Mesendoderm (in vitro differentiated cells): ENCODE data around the gene ITGAD.

Source experiments
- DNase-seq: peaks from one replicate; pipeline ENCODE4 v3.0.0; 2013
- H2AK5ac ChIP-seq: 2 replicates; pipeline ENCODE4 v1.6.1; 2013; ENCODE audit warnings: low read length, inconsistent platforms
- H2BK120ac ChIP-seq: 2 replicates; pipeline ENCODE4 v1.6.1; 2013; ENCODE audit warnings: low read depth, mild to moderate bottlenecking, low read length, moderate library complexity, mixed read lengths
- H2BK15ac ChIP-seq: replicated peaks from 2 replicates; pipeline ENCODE4 v1.6.1; 2013; ENCODE audit warnings: low read depth, mild to moderate bottlenecking, moderate library complexity
- H2BK5ac ChIP-seq: 2 replicates; pipeline ENCODE4 v1.6.1; 2013; ENCODE audit warnings: low read length, inconsistent platforms
- H3K18ac ChIP-seq: 2 replicates; pipeline ENCODE4 v1.6.1; 2013; ENCODE audit warnings: mild to moderate bottlenecking, low read length, mixed read lengths
- H3K23ac ChIP-seq: one replicate; pipeline ENCODE4 v1.6.1; 2013; ENCODE audit warnings: low read length
- H3K27ac ChIP-seq: 2 replicates; pipeline ENCODE4 v1.5.1; 2013; ENCODE audit warnings: low read depth, mild to moderate bottlenecking, inconsistent platforms, low read length, moderate library complexity
- H3K27me3 ChIP-seq: 2 replicates; pipeline ENCODE4 v1.6.1; 2013; ENCODE audit warnings: low read length, control low read depth, mild to moderate bottlenecking, inconsistent platforms; ENCODE audit not compliant: insufficient read depth, poor library complexity
- H3K36me3 ChIP-seq: 2 replicates; pipeline ENCODE4 v1.6.1; 2013; ENCODE audit warnings: low read length, inconsistent platforms; ENCODE audit not compliant: control insufficient read depth, insufficient read depth
- H3K4ac ChIP-seq: one replicate; pipeline ENCODE4 v1.6.1; 2013; ENCODE audit warnings: low read depth, mild to moderate bottlenecking, low read length, moderate library complexity
- H3K4me1 ChIP-seq: 2 replicates; pipeline ENCODE4 v1.6.1; 2013; ENCODE audit warnings: low read depth, low read length, inconsistent platforms; ENCODE audit not compliant: control insufficient read depth
- H3K4me2 ChIP-seq: 2 replicates; pipeline ENCODE4 v1.6.1; 2013; ENCODE audit warnings: low read length
- H3K4me3 ChIP-seq: 2 replicates; pipeline ENCODE4 v1.5.1; 2013; ENCODE audit warnings: mild to moderate bottlenecking, low read length
- H3K56ac ChIP-seq: one replicate; pipeline ENCODE4 v1.6.1; 2013; ENCODE audit warnings: low read length
- H3K79me1 ChIP-seq: 2 replicates; pipeline ENCODE4 v1.6.1; 2013; ENCODE audit warnings: low read length, inconsistent platforms
- H3K79me2 ChIP-seq: 2 replicates; pipeline ENCODE4 v1.6.1; 2013; ENCODE audit warnings: mild to moderate bottlenecking, low read length; ENCODE audit not compliant: control insufficient read depth, insufficient read depth
- H3K9ac ChIP-seq: 2 replicates; pipeline ENCODE4 v1.6.1; 2013; ENCODE audit warnings: low read length, inconsistent platforms
- H4K5ac ChIP-seq: one replicate; pipeline ENCODE4 v1.6.1; 2013; ENCODE audit warnings: low read length
- H4K8ac ChIP-seq: one replicate; pipeline ENCODE4 v1.6.1; 2013; ENCODE audit warnings: low read depth, mild to moderate bottlenecking, control low read depth, low read length, moderate library complexity
- WGBS: extraction: QIAGEN DNeasy Blood & Tissue Kit; methylation state at CpG from one replicate; pipeline ENCODE4 v1.1.7; 2013; ENCODE audit warnings: low lambda C conversion rate, missing lambda C conversion rate; ENCODE audit not compliant: insufficient coverage; ENCODE audit errors: extremely low coverage; 5-methylcytosine and 5-hydroxymethylcytosine counted together

The ITGAD gene

GRCh38 chr16:31429796-31430195 is 36.7 kb downstream of the ITGAD start:
- Histone ChIP-seq H2BK120ac (no peak overlapping the region), H3K27ac (no peak overlapping the region), H3K79me2 (no peaks in the 10 kb centered on the region), H3K4ac (no peak overlapping the region), H3K23ac (no peak overlapping the region), H3K79me1 (no peaks in the 10 kb centered on the region), H3K18ac (no peak overlapping the region), H2BK5ac (no peak overlapping the region), H4K8ac (no peak overlapping the region), H3K4me3 (no peak overlapping the region), H2AK5ac (no peak overlapping the region), H3K4me2 (no peak overlapping the region), H3K9ac (no peak overlapping the region), H3K27me3 (peaks cover 5% of the 10 kb centered on the region), H2BK15ac (no peak overlapping the region), H4K5ac (no peak overlapping the region), H3K4me1 (no peaks in the 10 kb centered on the region), H3K56ac (no peak overlapping the region), H3K36me3 (no peaks in the 10 kb centered on the region)
- DNase-seq, result no peak
- no CpG with 5 or more reads among the region's 3 CpGs for WGBS

- H2BK5ac ChIP-seq, result no peak overlapping the region
- no peak overlapping the region for H2BK120ac ChIP-seq
- no peaks in the 10 kb centered on the region for H3K4me1 ChIP-seq
- no peak overlapping the region for H4K5ac ChIP-seq
- no peak overlapping the region for H3K4me3 ChIP-seq
- no peak overlapping the region for H3K4me2 ChIP-seq
- no peak overlapping the region for H2AK5ac ChIP-seq
- no peak overlapping the region for H2BK15ac ChIP-seq
- H3K18ac ChIP-seq, result no peak overlapping the region
- no peak for DNase-seq
- no peaks in the 10 kb centered on the region for H3K79me1 ChIP-seq
- no peak overlapping the region for H3K4ac ChIP-seq
- no peak overlapping the region for H3K56ac ChIP-seq
- no peak overlapping the region for H3K23ac ChIP-seq
- no peaks in the 10 kb centered on the region for H3K36me3 ChIP-seq
- no peak overlapping the region for H3K27ac ChIP-seq
- peaks cover 5% of the 10 kb centered on the region for H3K27me3 ChIP-seq
- no peak overlapping the region for H3K9ac ChIP-seq
- no peaks in the 10 kb centered on the region for H3K79me2 ChIP-seq
- no peak overlapping the region for H4K8ac ChIP-seq
- WGBS, result no CpG with 5 or more reads among the region's 5 CpGs
Observed at GRCh38 chr16:31430380-31431052, 37.4 kb downstream of the ITGAD start.

- no CpG with 5 or more reads among the region's 47 CpGs for WGBS
- no peaks in the 10 kb centered on the region for H3K79me2 ChIP-seq
- H3K36me3 ChIP-seq, result no peaks in the 10 kb centered on the region
- H3K23ac ChIP-seq, result no peak overlapping the region
- H3K9ac ChIP-seq, result no peak overlapping the region
- no peak overlapping the region for H3K4me3 ChIP-seq
- no peak overlapping the region for H3K18ac ChIP-seq
- no peak overlapping the region for H4K5ac ChIP-seq
- no peak overlapping the region for H3K4me2 ChIP-seq
- no peak overlapping the region for H4K8ac ChIP-seq
- no peak overlapping the region for H3K56ac ChIP-seq
- H3K27ac ChIP-seq, result no peak overlapping the region
- no peak for DNase-seq
- no peaks in the 10 kb centered on the region for H3K4me1 ChIP-seq
- H2BK15ac ChIP-seq, result no peak overlapping the region
- no peak overlapping the region for H2BK120ac ChIP-seq
- H3K4ac ChIP-seq, result no peak overlapping the region
- no peak overlapping the region for H2BK5ac ChIP-seq
- no peaks in the 10 kb centered on the region for H3K27me3 ChIP-seq
- H2AK5ac ChIP-seq, result no peak overlapping the region
- H3K79me1 ChIP-seq, result no peaks in the 10 kb centered on the region
Observed at GRCh38 chr16:31435341-31436220, 42.4 kb downstream of the ITGAD start.

- Histone ChIP-seq H3K9ac (no peak overlapping the region), H2BK120ac (no peak overlapping the region), H3K79me2 (no peaks in the 10 kb centered on the region), H3K4me3 (no peak overlapping the region), H4K5ac (no peak overlapping the region), H4K8ac (no peak overlapping the region), H3K23ac (no peak overlapping the region), H2AK5ac (no peak overlapping the region), H3K56ac (no peak overlapping the region), H3K27me3 (no peaks in the 10 kb centered on the region), H2BK15ac (no peak overlapping the region), H3K4me2 (no peak overlapping the region), H3K4ac (no peak overlapping the region), H3K36me3 (no peaks in the 10 kb centered on the region), H3K27ac (no peak overlapping the region), H3K79me1 (no peaks in the 10 kb centered on the region), H2BK5ac (no peak overlapping the region), H3K4me1 (no peaks in the 10 kb centered on the region), H3K18ac (no peak overlapping the region)
- no peak for DNase-seq
- no CpG with 5 or more reads among the region's 44 CpGs for WGBS
Observed at GRCh38 chr16:31436221-31437045, 43.3 kb downstream of the ITGAD start.

- H3K56ac ChIP-seq, result no peak overlapping the region
- no peak overlapping the region for H3K23ac ChIP-seq
- H4K8ac ChIP-seq, result no peak overlapping the region
- no peak overlapping the region for H3K18ac ChIP-seq
- H3K79me1 ChIP-seq, result no peaks in the 10 kb centered on the region
- no peaks in the 10 kb centered on the region for H3K4me1 ChIP-seq
- H3K27me3 ChIP-seq, result no peaks in the 10 kb centered on the region
- H3K9ac ChIP-seq, result no peak overlapping the region
- H4K5ac ChIP-seq, result no peak overlapping the region
- H2BK15ac ChIP-seq, result no peak overlapping the region
- no peak overlapping the region for H3K4me3 ChIP-seq
- no peak overlapping the region for H3K27ac ChIP-seq
- H3K4ac ChIP-seq, result no peak overlapping the region
- no CpG with 5 or more reads among the region's 2 CpGs for WGBS
- no peaks in the 10 kb centered on the region for H3K79me2 ChIP-seq
- H3K36me3 ChIP-seq, result no peaks in the 10 kb centered on the region
- H2AK5ac ChIP-seq, result no peak overlapping the region
- DNase-seq, result peak; percentile 51
- H2BK120ac ChIP-seq, result no peak overlapping the region
- no peak overlapping the region for H2BK5ac ChIP-seq
- no peak overlapping the region for H3K4me2 ChIP-seq
Observed at GRCh38 chr16:31438414-31438813, 45.3 kb downstream of the ITGAD start.
